G401.6 (cell line): ENCODE data around the gene VPS26C.

ENCODE experiments used
- FAIRE-seq: peaks from 2 replicates; lab custom pipeline; 2012; peaks lifted over from hg19 to GRCh38; lab: Jason Lieb, UNC

VPS26C gene

DNA sequence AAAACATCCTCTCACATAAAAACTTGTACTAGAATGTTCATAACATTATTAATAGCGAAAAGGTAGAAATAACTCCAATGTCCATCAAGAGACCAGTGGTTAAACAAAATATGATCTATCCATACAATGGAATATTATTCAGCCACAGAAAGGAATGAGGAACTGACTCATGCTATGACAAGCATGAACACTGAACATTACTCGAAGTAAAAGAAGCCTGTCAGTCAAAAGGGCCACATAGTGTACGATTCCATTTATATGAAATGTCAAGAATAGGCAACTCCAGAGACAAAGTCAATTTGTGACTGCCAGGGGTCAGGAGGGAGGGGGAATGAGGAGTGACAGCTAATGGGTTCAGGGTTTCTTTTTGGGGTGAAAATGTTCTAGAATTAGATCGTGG is 2.3 kb downstream of the VPS26C start:
- FAIRE-seq = no peak

DNA sequence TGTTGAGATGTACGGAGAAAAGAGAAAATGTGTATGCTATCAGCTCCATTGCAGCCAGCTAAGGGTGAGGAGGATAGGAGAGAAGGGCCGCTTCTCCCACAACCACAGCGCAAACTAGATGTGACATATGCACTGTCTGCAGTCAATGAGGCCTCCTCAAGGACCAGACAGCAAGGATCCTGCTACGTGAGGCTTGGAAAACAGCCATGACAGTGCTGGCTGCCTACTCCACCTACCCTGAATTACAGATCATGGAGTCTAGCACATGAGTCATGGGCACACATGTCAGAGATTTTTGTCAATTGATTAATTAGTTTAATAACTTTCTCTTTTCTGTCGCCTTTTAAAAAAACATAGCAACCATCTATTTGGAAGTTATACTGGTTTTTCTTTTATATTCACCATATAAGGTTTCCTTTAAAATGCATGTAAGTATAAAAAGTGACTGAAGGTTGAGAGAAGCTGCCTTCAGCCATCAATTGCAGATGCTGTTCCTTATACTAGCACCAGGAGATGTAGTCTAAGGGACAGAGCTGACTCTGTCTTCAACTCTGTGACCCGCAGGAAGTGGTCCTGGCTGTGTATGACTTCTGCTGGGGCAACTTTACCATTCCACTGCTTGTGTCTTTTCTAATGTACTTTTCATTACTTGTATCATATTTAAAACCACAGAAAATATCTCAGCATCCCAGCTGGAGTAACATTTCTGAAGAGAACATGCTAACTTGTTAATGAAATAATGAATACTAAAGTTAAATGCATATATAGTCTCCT is 3.1 kb downstream of the VPS26C start:
- no peak for FAIRE-seq

DNA sequence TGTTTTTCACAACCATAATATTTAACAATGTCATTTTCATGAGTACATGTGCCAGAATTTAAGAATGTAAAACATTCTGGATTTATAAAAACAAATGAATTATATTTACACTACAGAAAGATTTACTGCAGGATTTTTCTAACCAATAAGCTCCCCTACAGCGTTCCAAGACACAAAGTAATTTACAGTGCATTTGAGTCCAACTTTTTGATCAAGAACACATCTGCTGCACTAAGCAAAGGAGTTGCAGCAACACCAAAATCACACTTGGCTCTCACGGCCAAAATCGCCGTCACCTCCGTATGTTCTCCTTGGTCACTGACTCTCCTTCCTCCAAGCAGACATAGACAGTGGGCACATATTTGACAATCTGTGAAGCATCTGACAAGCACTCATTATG is 7.7 kb downstream of the VPS26C start:
- no peak for FAIRE-seq

DNA sequence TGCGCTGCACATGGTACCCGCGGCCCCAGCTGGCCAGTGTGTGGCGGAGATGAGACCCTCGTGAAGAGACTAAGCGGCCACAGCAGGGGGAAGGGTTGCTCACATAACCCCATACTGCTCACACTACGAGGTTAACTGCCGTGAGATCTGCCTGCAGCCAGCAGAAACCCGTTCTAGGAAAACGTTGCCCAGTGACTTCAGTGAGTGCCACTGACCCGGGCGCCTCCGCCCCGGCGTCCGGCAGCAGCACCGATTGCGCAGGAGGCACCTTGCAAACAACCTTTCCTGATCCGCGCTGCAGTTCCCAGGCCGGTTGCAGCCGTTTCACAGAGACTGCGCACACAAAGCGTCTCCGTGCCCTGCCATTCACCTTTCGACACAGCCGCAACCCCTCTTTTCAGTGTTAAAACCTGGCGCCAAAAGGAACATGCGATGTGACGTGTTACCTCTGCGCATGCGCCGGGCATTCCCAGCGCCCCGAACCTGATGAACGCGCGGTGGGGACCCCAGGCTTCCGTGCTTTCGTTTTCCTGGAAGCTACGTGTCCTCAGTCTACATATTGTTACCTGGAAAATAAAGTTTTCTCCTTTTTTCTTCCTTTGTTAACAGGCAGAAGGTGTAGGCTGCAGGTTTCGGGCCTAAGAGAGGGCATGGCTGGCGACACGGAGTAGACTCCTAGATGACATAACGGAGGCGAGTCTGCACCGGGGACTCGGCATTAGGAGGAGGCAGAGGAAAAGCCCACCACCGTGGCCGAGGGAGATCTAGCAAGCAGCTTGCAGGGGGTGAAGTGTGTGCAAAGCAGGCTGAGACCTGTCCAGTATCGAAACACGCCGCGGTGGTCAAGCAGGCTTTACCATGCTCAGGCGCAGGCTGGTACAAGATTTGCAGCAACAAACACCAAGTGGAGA is 8.9 kb downstream of the VPS26C start:
- FAIRE-seq = no peak

DNA sequence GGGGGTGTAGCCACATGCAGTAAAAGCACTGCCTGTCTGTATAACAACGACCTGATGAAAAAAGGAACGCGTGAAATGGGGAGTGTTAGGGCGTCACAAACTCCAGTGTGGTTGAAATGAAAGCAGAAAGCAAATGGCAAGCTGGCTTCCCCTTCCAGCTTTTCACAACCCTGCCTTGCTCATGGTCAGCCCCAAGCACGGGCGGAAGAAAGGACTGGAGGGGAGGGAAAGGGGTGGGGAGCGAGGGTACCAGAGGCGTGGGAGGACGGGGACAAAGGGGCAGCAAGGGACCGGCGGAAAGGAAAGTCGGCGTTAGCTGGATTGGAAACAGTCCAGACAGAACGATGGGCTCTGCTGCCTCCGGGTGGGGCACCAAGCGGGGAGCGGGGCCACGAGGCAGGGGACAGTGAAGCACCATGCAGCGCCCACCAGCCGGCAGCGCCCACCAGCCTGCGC is 9.6 kb downstream of the VPS26C start:
- FAIRE-seq = no peak

DNA sequence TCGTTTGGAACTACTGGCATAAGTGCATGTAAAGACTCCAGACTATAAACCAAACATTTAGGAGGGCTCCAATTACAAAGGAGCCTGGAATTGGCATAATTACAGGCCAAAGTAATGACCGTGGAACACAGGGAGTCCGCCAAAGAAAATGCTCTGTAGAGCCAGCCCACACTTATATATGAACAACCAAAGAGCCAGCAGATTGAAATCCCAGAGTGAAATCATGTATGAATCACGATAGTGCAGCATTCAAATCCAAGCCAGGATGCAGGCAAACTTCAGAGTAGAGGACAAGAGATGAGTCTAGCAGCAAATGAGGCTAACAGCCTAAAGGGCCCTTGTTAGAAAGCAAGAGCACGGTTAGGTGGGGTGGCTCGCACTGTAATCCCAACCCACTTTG is 13.1 kb downstream of the VPS26C start:
- no peak for FAIRE-seq

DNA sequence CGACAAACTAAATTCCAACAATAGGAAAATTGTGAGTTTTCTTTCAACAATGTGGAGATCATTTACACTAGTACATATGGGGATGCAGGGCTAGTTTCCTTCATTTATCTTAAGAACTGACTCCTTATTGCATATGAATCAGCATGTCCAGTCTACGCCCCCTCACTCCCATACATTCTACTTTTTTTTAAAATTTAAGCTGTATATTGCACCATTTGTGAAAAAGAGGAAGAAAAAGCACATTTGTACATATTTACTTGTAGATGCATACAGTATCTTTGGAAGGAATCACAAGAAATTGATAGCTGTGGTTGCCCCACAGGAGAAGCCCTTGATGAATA is 15.9 kb downstream of the VPS26C start:
- no peak for FAIRE-seq

DNA sequence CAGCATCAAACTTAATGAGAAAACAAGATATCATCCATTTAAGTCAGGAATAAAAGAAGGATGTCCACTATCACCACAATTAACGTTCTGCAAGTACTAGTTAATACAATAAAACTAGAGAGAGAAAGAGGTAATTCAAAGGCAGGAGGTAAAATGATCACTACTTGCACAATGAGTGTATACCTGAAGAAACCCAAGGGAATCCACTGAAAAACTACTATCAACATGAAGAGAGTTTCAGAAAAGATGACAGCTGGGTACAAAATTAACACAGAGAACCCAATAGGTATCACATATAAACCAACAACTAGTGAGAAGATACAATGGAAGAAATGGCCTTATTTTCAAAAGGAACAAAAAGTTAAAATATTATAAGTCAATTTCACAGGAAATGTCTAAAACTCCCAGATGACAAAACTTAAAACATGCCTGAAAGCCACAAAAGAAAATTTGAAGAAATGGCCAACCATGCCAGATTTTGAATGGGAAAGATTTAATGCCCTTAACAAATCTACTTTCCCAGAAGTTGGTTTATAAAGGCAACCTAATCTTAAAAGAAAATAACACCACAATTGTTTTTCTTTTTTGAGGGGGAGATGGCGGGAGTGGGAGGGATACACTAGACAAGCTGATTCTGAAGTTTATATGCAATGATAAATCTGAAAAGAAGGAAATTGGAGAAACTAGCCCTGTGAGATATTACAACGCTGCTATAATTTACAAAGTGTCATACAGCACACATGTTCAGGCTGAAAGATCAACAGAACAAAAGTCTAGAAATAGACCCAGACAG is 17.8 kb downstream of the VPS26C start:
- FAIRE-seq = no peak

DNA sequence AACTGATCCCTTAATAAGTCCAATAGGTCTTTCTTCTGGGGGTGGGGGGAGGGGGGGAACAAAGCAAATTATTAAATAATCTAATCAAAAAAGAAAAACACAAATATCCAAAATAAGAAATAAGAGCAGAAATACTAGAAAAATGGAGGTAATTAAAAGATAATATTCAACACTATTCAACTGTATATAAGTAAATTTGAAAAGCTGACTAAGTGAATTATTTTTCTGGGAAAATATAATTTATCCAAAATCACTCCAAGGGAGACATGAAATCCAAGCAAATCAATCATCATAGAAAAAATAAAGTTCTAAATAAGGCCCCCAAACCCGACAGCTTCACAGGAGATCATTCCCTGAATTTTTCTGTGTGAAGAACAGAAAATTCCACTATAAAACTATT is 18.8 kb downstream of the VPS26C start:
- FAIRE-seq = no peak

DNA sequence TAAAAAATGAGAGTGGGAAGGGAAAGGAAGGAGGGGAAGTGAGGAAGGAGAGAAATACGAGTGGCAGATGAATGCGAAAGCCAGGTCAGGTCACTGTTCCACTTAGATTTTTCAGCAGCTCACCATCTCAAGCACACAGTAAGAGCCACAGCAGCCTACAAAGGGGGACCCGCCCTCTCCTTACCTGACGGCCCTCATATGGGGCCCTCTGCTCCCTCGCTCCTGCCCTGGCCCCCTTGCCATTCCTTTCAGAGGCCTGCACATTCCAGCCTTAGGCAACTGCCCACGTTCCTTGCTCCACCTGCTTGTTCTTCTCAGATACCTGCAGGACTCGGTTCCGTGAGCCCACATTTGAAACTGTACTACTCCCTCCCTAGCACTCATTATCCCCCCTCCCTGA is 22.0 kb downstream of the VPS26C start:
- FAIRE-seq = no peak

DNA sequence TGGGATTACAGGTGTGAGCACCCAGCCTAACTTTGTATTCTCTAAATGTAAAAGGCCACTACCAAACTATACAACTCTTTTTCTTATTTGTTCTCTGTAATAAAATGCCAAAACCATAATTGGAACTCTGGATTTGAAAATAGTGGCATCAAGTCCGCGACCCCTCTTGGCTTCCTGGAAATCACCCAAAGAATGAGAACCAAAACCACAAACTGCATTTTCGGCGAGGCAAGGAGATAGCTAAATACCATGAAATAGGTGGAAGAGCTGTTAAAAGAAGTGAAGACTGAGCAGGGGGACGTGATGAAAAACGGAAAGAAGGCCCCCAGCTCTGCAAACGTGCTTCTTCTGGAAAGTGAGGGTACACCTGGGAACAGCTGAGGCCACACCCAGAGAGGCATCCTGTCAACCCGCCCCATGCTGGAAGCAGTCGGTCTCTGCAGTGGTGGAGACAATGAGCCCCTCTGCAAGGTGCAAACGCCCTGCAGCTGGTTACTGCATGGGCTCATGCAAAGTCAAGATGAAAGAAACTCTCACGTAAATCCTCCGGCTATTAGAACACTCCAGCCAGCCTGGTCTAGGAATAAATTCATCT is 22.5 kb downstream of the VPS26C start:
- no peak for FAIRE-seq

DNA sequence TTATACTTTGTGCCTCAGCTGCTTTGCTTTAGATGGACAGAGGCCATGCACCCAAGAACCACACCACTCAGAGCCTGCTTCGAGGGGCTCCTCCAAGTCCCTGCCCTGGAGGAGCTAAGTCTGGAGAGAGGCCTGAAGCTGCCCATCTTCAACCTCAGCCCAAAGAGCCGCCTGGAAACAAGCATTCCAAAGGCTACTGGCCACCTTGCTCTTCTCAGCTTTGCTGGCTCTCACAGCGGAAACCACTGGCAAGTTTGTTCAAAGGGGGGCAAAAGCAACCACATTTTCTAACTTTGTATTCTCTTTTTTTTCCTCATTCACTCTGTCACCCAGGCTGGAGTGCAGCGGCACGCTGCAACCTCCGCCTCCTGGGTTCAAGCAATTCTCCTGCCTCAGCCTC is 23.2 kb downstream of the VPS26C start:
- FAIRE-seq = no peak

DNA sequence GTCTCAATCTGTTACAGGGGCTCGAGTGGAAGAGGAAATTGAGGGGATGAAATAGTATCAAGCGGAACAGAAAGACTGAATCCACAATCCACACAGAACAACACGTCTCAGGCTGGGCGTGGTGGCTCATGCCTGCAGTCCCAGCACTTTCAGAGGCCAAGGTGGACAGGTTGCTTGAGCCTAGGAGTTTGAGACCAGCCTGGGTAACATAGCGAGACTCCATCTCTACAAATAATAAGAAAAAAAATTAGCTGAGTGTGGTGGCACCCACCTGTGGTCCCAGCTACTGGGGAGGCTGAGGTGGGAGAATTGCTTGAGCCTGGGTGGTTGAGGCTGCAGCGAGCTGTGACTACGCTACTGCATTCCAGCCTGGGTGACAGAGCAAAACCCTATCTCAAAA is 25.7 kb downstream of the VPS26C start:
- FAIRE-seq = no peak

DNA sequence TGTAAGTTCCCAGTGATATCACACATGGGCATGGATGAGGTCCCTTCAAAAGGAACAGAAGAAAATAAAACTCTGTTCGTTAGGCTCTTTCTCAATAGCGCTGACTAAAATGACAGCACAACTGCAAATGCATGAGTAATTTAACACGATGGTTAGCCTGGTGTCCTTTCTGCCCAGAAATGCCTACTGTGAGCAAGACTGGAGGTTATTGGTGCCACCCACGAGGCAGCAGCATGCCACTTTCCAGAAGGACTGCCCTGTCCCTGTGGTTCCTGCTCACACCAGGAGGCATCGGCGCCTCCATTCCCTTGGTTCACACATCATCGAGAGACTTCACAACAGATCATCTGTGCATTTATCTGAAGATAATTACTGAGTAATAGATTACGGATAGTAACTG is 26.2 kb downstream of the VPS26C start:
- no peak for FAIRE-seq

DNA sequence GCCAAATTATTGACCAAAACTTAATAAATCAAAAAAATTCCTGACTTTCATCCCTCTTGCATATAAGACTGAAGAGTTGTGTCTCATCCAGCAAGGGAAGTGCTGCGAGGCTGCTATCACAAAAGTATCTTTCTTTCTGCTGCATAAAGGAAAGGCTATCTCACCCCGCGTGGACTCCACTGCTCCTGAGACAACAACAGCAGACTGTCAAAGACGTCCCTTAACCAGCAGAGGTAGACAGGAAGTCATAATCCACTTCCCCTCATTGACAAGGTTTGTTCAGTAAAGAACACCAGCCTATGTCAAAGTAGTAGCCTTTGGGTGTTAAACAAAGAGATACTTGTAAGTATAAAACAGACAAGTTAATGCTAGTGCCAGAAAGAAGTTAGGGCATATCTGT is 29.4 kb downstream of the VPS26C start:
- FAIRE-seq = no peak

DNA sequence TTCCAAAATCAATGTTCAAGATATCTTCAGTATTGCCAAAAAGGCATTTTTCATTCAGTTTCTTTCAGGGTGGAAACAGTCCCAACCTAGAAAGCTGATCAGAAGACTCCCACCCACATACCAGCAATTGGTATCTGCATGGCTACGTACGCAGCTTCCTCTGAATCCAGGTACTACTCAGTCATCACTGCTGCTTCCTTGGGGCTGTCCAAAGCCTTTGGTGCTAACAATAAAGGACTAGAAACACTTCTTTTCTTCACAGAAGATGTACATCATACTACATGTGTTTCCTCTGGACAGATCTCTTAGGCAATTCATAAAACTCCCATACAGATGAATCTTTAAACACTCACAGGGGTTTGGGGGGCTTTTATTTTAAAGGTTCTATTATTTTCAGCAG is 29.8 kb downstream of the VPS26C start:
- FAIRE-seq = no peak

DNA sequence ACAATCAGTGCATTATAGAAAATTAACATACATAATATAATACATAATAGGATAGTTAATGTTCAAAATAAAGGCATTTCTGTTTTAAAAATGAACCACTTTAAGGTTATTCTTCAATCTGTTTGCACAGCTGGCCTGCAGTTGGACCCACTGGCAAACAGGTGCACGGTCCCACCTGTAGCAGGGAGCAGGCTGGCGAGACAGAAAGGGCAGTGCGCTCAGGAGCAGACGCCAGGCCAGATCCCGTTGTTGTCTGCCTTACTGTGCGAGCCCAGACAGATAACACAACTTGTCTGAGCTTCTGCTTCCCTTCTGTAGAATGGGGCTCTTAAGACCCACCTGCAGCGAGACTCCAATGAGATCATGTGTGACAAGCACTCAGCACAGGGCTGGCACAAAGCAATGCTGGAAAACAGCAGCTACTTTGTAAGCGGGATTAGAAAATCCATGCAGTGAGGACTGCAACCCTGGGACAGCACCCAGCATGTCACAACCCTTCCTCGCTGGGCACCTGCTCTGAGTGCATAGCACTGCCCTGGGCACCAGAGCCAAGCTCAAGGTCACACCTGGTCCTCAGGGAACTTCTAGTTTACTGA is 33.5 kb downstream of the VPS26C start:
- FAIRE-seq = no peak

DNA sequence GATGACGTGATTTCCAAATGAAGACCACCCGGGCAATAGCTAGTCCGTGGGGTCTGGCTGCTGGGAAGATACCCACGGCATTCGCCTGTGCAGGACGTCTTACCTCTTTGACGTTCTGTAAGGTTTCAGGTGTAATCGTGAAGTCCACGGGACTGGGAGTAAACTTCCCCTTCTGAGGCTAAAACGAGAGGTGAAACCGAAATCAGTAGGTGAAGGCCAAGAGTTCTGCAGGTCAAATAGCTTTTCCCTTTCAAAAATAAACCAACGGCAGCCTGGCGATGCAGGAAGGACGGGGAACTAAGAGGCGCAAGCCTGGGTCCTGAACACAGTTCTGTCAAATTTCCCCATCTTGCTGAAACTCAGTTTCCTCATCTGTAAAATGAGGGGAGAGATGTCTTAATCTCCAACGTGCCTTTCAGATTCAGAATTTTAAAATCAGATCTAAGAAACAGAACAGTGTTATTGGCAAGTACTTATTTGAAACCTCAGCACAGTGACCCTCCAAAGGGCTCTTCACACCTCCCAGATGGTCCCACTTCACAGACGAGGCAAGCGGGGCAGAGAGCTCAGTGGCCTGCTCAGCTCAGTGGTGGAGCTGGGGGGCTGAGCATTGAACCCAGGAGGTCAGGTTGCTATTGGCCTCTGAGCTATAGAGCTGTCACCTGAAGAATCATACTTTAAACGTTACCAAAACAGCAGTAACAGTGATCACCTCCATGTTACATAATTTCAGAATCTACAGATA is 34.7 kb downstream of the VPS26C start:
- no peak for FAIRE-seq

DNA sequence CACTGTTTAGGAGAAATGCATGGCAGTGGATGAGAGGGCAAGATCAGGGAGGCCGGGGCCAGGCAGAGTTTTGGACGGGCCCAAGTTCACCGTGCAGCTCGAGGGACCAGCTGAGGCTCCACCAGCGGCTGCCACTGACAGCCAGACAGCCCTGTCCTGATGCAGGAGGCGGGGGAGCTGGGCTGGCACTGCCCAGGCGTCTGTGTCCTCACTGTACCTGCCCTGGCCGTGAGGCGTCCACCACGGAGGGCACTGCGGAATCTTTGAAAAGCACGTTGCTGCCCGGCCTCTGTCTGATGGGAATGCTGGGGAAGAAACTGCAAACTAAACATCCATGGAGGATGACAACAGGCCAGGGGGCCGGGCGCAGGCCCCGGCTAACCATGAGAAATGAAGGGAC is 35.5 kb downstream of the VPS26C start:
- FAIRE-seq = no peak

DNA sequence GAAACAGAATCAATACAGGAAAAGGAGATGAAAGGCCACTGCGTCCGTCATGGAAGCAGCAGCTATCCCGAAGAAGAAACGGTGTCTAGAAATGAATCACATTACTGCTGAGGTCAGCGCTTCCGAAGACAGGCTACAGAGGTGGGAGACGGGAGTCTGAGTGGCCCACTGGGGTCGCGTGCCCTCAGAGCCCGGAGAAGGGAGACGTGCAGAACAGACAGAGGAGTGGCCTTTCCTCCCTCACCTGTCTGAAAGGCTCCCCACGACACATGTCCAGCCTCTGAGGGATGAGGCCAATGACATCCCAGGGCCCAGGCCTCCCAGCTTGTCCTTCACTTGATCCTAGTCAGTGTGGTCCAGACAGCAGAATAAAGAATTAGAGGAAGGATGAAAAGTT is 35.9 kb downstream of the VPS26C start:
- no peak for FAIRE-seq

DNA sequence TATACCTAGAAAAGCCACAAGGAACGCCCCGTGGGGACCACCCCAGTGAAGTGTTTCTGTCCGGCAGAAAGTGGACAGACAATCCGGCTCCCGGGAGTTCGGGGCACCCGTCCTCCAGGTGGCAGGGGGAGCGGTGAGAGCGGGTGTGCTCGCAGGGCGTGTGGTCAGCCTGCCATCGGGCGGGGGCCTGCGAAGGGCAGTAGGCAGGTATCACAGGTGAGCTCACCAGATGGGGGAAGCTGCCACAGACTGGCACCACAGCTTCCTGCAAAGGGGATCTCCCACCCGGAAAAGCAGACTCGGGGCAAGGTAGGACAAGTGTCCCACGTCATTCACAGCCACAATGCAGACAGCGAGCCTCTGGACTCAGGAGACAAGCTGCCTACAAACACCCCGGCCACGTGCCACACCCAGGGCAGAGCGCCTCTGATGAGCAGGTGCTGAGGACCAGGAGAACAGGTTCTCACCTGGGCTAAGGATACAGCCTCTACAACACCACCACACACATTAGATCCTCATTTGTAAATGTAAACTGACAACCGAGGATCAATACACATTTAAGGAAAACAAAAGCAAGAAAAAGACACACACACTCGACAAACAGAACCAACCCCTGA is 36.4 kb downstream of the VPS26C start:
- FAIRE-seq = no peak
